ENCODE measurements around the gene SPAG17. TPM values are rescaled to one million over a fixed set of nuclear protein-coding genes. Genes with fewer than 3 reads are reported as not detected.

SPAG17 gene
- total RNA-seq, 1 experiment from 2014 or later, result not detected

DNA sequence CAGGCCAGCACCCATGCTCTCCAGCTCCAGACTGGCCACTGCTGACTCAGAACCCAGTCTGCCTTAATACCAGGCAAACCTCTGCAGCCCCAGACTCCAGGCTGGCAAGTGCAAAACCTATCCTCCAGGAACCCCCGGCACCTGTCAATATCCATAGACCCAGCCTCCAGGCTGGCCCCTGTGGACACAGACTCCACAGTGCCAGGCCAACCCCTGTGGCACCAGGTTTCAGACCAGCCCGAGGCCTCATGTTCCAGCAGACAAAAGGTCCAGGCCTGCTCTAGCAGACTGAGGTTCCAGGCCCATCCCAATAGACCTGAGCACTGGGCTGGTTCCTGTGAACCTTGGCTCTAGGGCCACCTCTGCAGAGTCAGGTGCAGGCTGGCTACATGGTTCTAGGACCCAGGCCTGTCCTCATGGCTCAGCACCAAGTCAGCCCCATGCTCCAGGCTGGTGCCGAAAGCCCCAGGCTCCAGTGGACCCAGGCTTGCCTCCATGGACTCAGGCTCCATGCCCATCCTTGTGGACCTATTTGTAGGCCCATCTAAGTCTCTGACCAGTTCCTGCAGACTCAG is 137.3 kb downstream of the SPAG17 start:
- DNase-seq (ENCODE audit: low spot score), result no peak
- Histone ChIP-seq H3K36me3 (ENCODE audit: insufficient read depth, low read length, poor library complexity, severe bottlenecking) (no peaks in the 10 kb centered on the region), H3K27ac (ENCODE audit: low read depth, low read length, poor library complexity, severe bottlenecking) (no peak overlapping the region), H3K4me1 (ENCODE audit: insufficient read depth, low read length, poor library complexity, severe bottlenecking) (no peaks in the 10 kb centered on the region), H3K4me3 (ENCODE audit: low read depth, low read length, poor library complexity, severe bottlenecking) (no peak overlapping the region), H3K9me3 (ENCODE audit: low read depth, low read length, poor library complexity, severe bottlenecking) (no peaks in the 10 kb centered on the region), H3K27me3 (replicated peaks; ENCODE audit: insufficient read depth, low read depth, low read length, poor library complexity) (no peaks in the 10 kb centered on the region)
- ChIA-PET CTCF (no interaction called here), POLR2A (ENCODE audit: low non-redundant PET) (no interaction called here)
- TF ChIP-seq EZH2 (IDR thresholded peaks at IDR 0.05; ENCODE audit: borderline replicate concordance, low read depth, low read length, poor library complexity, severe bottlenecking) (no peak), CTCF (conservative IDR thresholded peaks at IDR 0.05; ENCODE audit: low read depth, low read length) (no peak)
- BruUV-seq (replicated peaks), result no TSS peak
- intact Hi-C loops (cut with micrococcal nuclease; ENCODE audit: unreplicated experiment), result no loop called here

DNA sequence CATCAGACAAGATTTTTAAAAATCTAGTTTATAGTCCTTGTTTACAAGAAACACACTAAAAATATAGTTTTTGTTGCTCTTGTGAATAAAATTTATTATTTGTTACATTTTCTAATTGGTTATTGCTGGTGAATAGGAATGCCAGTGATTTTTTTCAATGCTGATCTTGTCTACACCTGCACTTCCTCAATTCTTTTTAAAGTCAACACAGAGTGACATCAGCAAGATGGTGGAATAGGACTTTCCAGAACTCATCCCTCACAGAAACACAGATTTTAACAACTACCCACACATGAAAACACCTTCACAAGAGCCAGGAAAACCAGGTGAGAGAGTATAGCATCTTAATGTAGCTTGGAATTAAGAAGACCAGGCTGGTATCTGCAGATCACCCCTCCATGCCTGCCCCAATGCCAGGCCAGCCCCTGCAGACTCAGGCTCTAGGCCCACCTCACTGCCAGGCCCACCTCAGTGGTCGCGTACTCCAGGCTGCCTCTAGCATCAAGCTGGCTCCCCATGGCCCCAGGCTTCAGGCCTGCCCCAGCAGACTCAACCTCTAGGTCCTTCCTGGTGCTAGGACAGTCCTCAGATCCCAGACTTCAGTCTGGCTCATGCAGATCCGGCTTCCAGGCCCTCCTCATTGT is 137.9 kb downstream of the SPAG17 start:
- intact Hi-C loops (cut with micrococcal nuclease; ENCODE audit: unreplicated experiment), result no loop called here
- BruUV-seq (replicated peaks), result no TSS peak
- no peak for DNase-seq (ENCODE audit: low spot score)
- Histone ChIP-seq H3K36me3 (ENCODE audit: insufficient read depth, low read length, poor library complexity, severe bottlenecking) (no peaks in the 10 kb centered on the region), H3K27ac (ENCODE audit: low read depth, low read length, poor library complexity, severe bottlenecking) (no peak overlapping the region), H3K4me3 (ENCODE audit: low read depth, low read length, poor library complexity, severe bottlenecking) (no peak overlapping the region), H3K4me1 (ENCODE audit: insufficient read depth, low read length, poor library complexity, severe bottlenecking) (no peaks in the 10 kb centered on the region), H3K9me3 (ENCODE audit: low read depth, low read length, poor library complexity, severe bottlenecking) (no peaks in the 10 kb centered on the region), H3K27me3 (replicated peaks; ENCODE audit: insufficient read depth, low read depth, low read length, poor library complexity) (no peaks in the 10 kb centered on the region)
- ChIA-PET CTCF (no interaction called here), POLR2A (ENCODE audit: low non-redundant PET) (no interaction called here)
- TF ChIP-seq CTCF (conservative IDR thresholded peaks at IDR 0.05; ENCODE audit: low read depth, low read length) (no peak), EZH2 (IDR thresholded peaks at IDR 0.05; ENCODE audit: borderline replicate concordance, low read depth, low read length, poor library complexity, severe bottlenecking) (no peak)

DNA sequence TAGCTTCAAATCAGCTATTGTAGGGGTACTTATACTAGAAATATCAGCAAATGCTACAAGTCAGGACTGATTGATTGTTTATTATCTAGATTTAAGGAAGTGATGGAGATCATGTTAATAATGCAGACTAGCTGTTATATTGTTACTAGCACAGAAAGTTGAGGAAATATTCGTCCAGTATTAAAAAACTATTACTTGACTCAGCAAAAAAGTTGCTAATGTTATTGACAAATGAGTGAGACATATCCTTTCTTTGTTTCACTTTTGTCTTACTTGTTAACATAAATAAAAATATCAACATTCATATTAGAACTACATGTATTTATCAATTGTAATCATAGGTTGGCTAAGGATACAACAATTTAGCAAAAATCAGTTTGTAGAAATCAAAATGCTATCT is 141.4 kb downstream of the SPAG17 start:
- no peaks in the 10 kb centered on the region for H3K4me1 ChIP-seq (ENCODE audit: insufficient read depth, low read length, poor library complexity, severe bottlenecking)
- CTCF ChIA-PET, result no interaction called here

More for the DNA sequence above, 141.4 kb downstream of the SPAG17 start:
- no peaks in the 10 kb centered on the region for H3K27me3 ChIP-seq (replicated peaks; ENCODE audit: insufficient read depth, low read depth, low read length, poor library complexity)
- no peak overlapping the region for H3K27ac ChIP-seq (ENCODE audit: low read depth, low read length, poor library complexity, severe bottlenecking)
- TF ChIP-seq EZH2 (IDR thresholded peaks at IDR 0.05; ENCODE audit: borderline replicate concordance, low read depth, low read length, poor library complexity, severe bottlenecking) (no peak), CTCF (conservative IDR thresholded peaks at IDR 0.05; ENCODE audit: low read depth, low read length) (no peak)
- intact Hi-C loops (cut with micrococcal nuclease; ENCODE audit: unreplicated experiment), result no loop called here
- no peaks in the 10 kb centered on the region for H3K36me3 ChIP-seq (ENCODE audit: insufficient read depth, low read length, poor library complexity, severe bottlenecking)
- POLR2A ChIA-PET (ENCODE audit: low non-redundant PET), result no interaction called here
- no peaks in the 10 kb centered on the region for H3K9me3 ChIP-seq (ENCODE audit: low read depth, low read length, poor library complexity, severe bottlenecking)
- no peak overlapping the region for H3K4me3 ChIP-seq (ENCODE audit: low read depth, low read length, poor library complexity, severe bottlenecking)
- no peak for DNase-seq (ENCODE audit: low spot score)
- BruUV-seq (replicated peaks), result no TSS peak
